ENCODE measurements around the gene CHRNB1. TPM values are rescaled to one million over a fixed set of nuclear protein-coding genes. Genes with fewer than 3 reads are reported as not detected.

CHRNB1 gene
- total and polyA plus RNA-seq, 10 of the 15 experiments (the other 5 are each of a cell fraction or from before 2014, with no cell fraction given), result 5.8 to 14.8 (median 11.3) TPM

- TF ChIP-seq ASH2L (IDR thresholded peaks at IDR 0.05; ENCODE audit: borderline replicate concordance, low read depth), result no peak
- peak; percentile 39 for TF ChIP-seq SREBF1 (IDR thresholded peaks at IDR 0.05; ENCODE audit: low read length)
- TF ChIP-seq ATF2 (IDR thresholded peaks at IDR 0.05; ENCODE audit: low read length), result no peak
- TF ChIP-seq BACH1 (IDR thresholded peaks at IDR 0.05; ENCODE audit: borderline replicate concordance), result no peak; the same call in 1 of the 2 replicates
- TF ChIP-seq NR2C2 (IDR thresholded peaks at IDR 0.05; ENCODE audit: borderline replicate concordance, control insufficient read depth, insufficient read length, low read depth), result no peak
- no peak for TF ChIP-seq ZNF622 (IDR thresholded peaks at IDR 0.05)
- TF ChIP-seq USF2 (IDR thresholded peaks at IDR 0.05; ENCODE audit: borderline replicate concordance, low read depth, low read length), result peak; percentile 15; the same call in 1 of the 2 replicates
- no peak for TF ChIP-seq PML (IDR thresholded peaks at IDR 0.05; ENCODE audit: low read length)
- TF ChIP-seq MEF2A (IDR thresholded peaks at IDR 0.05; ENCODE audit: insufficient read depth, low read depth, low read length), result no peak
- TF ChIP-seq EGR1 (IDR thresholded peaks at IDR 0.05; ENCODE audit: borderline replicate concordance in 1 of 2, low read depth in 2 of 2, low read length in 2 of 2), result peak in 1 of 2 experiments; percentile 72; a peak in 2 of 3 replicates
- TF ChIP-seq EZH2 (IDR thresholded peaks at IDR 0.05; ENCODE audit: borderline replicate concordance, control insufficient read depth, low read depth, low read length), result no peak
- no peak for TF ChIP-seq POU2F2 (IDR thresholded peaks at IDR 0.05; ENCODE audit: borderline replicate concordance, low read depth, low read length)
- TF ChIP-seq CHD1 (IDR thresholded peaks at IDR 0.05; ENCODE audit: low read depth, low read length), result peak; percentile 88; the same call in 1 of the 2 replicates
- no peak for TF ChIP-seq SMC3 (IDR thresholded peaks at IDR 0.05; ENCODE audit: borderline replicate concordance, low read length)
- TF ChIP-seq ZBED1 (IDR thresholded peaks at IDR 0.05; ENCODE audit: borderline replicate concordance), result no peak
- no peak for TF ChIP-seq BCL11A (IDR thresholded peaks at IDR 0.05; ENCODE audit: low read depth, low read length)
- TF ChIP-seq BCL3 (IDR thresholded peaks at IDR 0.05; ENCODE audit: borderline replicate concordance, insufficient read depth, low read depth, low read length, poor library complexity, severe bottlenecking), result no peak
- no peak for TF ChIP-seq HDAC2 (IDR thresholded peaks at IDR 0.05)
- no peak for TF ChIP-seq MYC (IDR thresholded peaks at IDR 0.05; ENCODE audit: insufficient read depth, insufficient read length, insufficient replicate concordance, low read length, severe bottlenecking)
- no peak for TF ChIP-seq REST (IDR thresholded peaks at IDR 0.05; ENCODE audit: low read depth, low read length)
- 0 out of 2 replicates have a peak, but pooled peaks have one; percentile 72 for TF ChIP-seq HDGF (IDR thresholded peaks at IDR 0.05)
Measured at GRCh38 chr17:7440113-7440833, 4.6 kb upstream of the CHRNB1 start (continued).

Data from GM12878 (cell line).